SK-N-SH (cell line): ENCODE measurements around the gene MAPK6. TPM values are rescaled to one million over a fixed set of nuclear protein-coding genes. Genes with fewer than 3 reads are reported as not detected.
A peak's percentile ranks its signal among the peaks of the same experiment; 100 is the strongest.

Experiments
- CTCF ChIA-PET: fragments of 300-600, 350-600 bp; formaldehyde crosslinking; extraction: SDS; loops from one replicate; lab custom pipeline; 2021; lab: Yijun Ruan, JAX
- POLR2A ChIA-PET: fragments of 350-600 bp; sonication (Branson Sonifier 250); formaldehyde crosslinking; extraction: SDS; loops from one replicate; lab custom pipeline; 2020; ENCODE audit warnings: antibody characterized with exemption, inconsistent platforms; lab: Yijun Ruan, JAX
- DNase-seq: peaks from one replicate; pipeline ENCODE4 v3.0.0; 2012
- H2AFZ ChIP-seq: fragments of 200-600 bp; sonication (generic); 2 replicates; pipeline ENCODE4 v1.8.1; 2016; ENCODE audit warnings: antibody characterized with exemption, mild to moderate bottlenecking, low read depth
- H3F3A ChIP-seq: fragments of 200-600 bp; sonication (generic); replicated peaks from 2 replicates; pipeline ENCODE3; 2016; ENCODE audit warnings: antibody characterized with exemption, mild to moderate bottlenecking; ENCODE audit not compliant: insufficient read depth
- H3K27ac ChIP-seq, 2 experiments: fragments of 200-500 bp in 1 of 2; fragments of 200-600 bp in 1 of 2; sonication (Bioruptor generic) in 1 of 2; sonication (generic), shearing (Covaris generic) in 1 of 2; 2 replicates each; pipeline versions ENCODE4 v1.5.1 to v1.6.1; 2014 to 2016; ENCODE audit warnings: low read depth in 2 of 2, inconsistent platforms in 1 of 2, low read length in 1 of 2, mild to moderate bottlenecking in 1 of 2, mixed read lengths in 1 of 2
- H3K27me3 ChIP-seq: fragments of 200-600 bp; sonication (generic), shearing (Covaris generic); 2 replicates; pipeline ENCODE4 v1.6.1; 2016; ENCODE audit warnings: mixed run types; ENCODE audit not compliant: insufficient read depth
- H3K36me3 ChIP-seq, 2 experiments: fragments of 200-500 bp in 1 of 2; fragments of 200-600 bp in 1 of 2; sonication (Bioruptor generic) in 1 of 2; sonication (generic) in 1 of 2; replicated peaks in 1 of 2; 2 replicates each; pipeline versions ENCODE3 to v1.5.1; 2014 to 2016; ENCODE audit warnings: low read length in 1 of 2, mild to moderate bottlenecking in 1 of 2; ENCODE audit not compliant: insufficient read depth in 2 of 2, control insufficient read depth in 1 of 2
- H3K4me1 ChIP-seq, 2 experiments: fragments of 200-500 bp in 1 of 2; fragments of 200-600 bp in 1 of 2; sonication (Bioruptor generic) in 1 of 2; sonication (generic), shearing (Covaris generic) in 1 of 2; 2 replicates each; pipeline versions ENCODE4 v1.5.1 to v1.6.1; 2014 to 2016; ENCODE audit warnings: low read depth in 1 of 2, low read length in 1 of 2, mixed run types in 1 of 2; ENCODE audit not compliant: insufficient read depth in 2 of 2, control insufficient read depth in 1 of 2
- H3K4me2 ChIP-seq: fragments of 200-600 bp; sonication (generic), shearing (Covaris generic); 2 replicates; pipeline ENCODE4 v1.6.1; 2017; ENCODE audit warnings: mixed run types
- H3K4me3 ChIP-seq, 2 experiments: fragments of 200-500 bp in 1 of 2; fragments of 200-600 bp in 1 of 2; sonication (Bioruptor generic) in 1 of 2; sonication (generic), shearing (Covaris generic) in 1 of 2; 2 replicates each; pipeline versions ENCODE4 v1.5.1 to v1.8.1; 2014 to 2016; ENCODE audit warnings: low read depth in 2 of 2, inconsistent platforms in 1 of 2, low read length in 1 of 2, mild to moderate bottlenecking in 1 of 2, mixed read lengths in 1 of 2, moderate library complexity in 1 of 2
- H3K79me2 ChIP-seq: fragments of 200-600 bp; sonication (generic); 2 replicates; pipeline ENCODE4 v1.8.1; 2017; ENCODE audit warnings: mild to moderate bottlenecking; ENCODE audit not compliant: insufficient read depth
- H3K9ac ChIP-seq: fragments of 200-600 bp; sonication (generic); 2 replicates; pipeline ENCODE4 v1.6.1; 2017; ENCODE audit warnings: mixed run types
- H3K9me2 ChIP-seq: fragments of 200-600 bp; sonication (generic); 2 replicates; pipeline ENCODE4 v1.6.1; 2017; ENCODE audit warnings: mixed run types
- H3K9me3 ChIP-seq: fragments of 200-600 bp; sonication (generic); 2 replicates; pipeline ENCODE4 v1.6.1; 2017; ENCODE audit warnings: mixed run types, mild to moderate bottlenecking, moderate library complexity
- H4K20me1 ChIP-seq: fragments of 200-600 bp; sonication (generic); 2 replicates; pipeline ENCODE4 v1.6.1; 2017; ENCODE audit warnings: mild to moderate bottlenecking, mixed run types; ENCODE audit not compliant: insufficient read depth
- CHD2 ChIP-seq: fragments of 150-350 bp; IDR thresholded peaks from 2 replicates; pipeline ENCODE4 v1.6.1; 2018; ENCODE audit warnings: low read length; ENCODE audit not compliant: partially characterized antibody
- FOSL2 ChIP-seq: IDR thresholded peaks from 2 replicates; pipeline ENCODE4 v1.4.0; 2012; ENCODE audit warnings: low read depth, mild to moderate bottlenecking, moderate library complexity, borderline replicate concordance
- JUND ChIP-seq: IDR thresholded peaks from 2 replicates; pipeline ENCODE4 v1.4.0; 2012
- NFIC ChIP-seq: IDR thresholded peaks from 2 replicates; pipeline ENCODE4 v1.4.0; 2012; ENCODE audit warnings: borderline replicate concordance
- WGBS: methylation state at CpG from one replicate; pipeline ENCODE4 v1.1.6; 2017; ENCODE audit warnings: low lambda C conversion rate; 5-methylcytosine and 5-hydroxymethylcytosine counted together
- polyA plus RNA-seq, 3 experiments: library from polyadenylated mRNA; depleted of rRNA; stranded (reverse); fragments of >200 nt; gene quantifications; 2 replicates each; pipeline ENCODE4 v1.2.3, GENCODE V29; 2012
- TF ChIP-seq, protein P1 (sequence below): IDR thresholded peaks from 2 replicates; pipeline ENCODE4 v1.6.1; 2012; ENCODE audit warnings: mild to moderate bottlenecking, low read depth, low read length, moderate library complexity

MAPK6 gene
- polyA plus RNA-seq, 1 of the 3 experiments (the other 2 are of a cell fraction): 16.9 TPM

DNA sequence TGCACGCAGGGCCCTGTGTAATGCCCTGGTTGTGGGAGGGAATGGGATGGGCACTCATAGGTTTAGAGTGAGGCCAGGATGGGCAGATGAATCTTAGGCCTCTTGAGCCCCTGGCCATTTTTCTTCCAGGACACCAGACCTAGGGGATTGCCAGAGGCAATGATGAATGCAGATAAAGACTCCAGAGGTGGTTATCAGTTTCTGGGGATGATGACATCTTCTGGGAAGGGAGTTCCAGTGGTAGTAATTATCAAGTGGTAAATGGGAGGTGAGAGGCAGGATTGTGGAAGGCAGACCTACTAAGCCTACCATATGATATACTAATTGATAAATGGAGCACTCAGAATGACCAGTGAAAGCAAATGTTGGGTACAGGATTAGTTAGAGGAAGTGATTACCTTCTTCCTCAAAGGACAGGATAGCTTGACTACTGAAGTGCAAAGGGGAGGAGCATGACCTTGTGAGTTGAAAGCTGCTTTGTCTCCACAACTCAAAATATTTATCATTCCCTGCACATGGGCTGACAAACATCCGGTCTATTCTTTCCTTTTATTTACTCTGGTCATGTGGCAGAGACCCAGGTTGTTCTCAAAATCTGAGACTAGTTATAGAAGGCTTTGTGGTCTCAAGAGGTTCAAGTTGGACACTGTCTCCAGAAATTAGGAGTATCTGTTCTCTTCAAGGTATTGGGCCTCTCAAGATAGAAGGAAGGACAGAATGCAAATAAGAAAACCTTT is 10.2 kb upstream of the MAPK6 start:
- Histone ChIP-seq H3K36me3 (no peaks in the 10 kb centered on the region), H3K9me3 (no peaks in the 10 kb centered on the region), H3K27ac (no peak overlapping the region), H3K4me3 (no peak overlapping the region), H3K9me2 (no peaks in the 10 kb centered on the region), H2AFZ (no peak overlapping the region), H4K20me1 (no peaks in the 10 kb centered on the region), H3K4me2 (no peak overlapping the region), H3K79me2 (no peaks in the 10 kb centered on the region), H3F3A (peaks cover 9% of the 10 kb centered on the region), H3K27me3 (no peaks in the 10 kb centered on the region), H3K4me1 (peaks cover 0 to 4% of the 10 kb centered on the region in 2 experiments; a peak in 3 of 4 replicates), H3K9ac (no peak overlapping the region)
- TF ChIP-seq FOSL2 (no peak), CHD2 (no peak)
- WGBS: 93% methylated on average over 2 of the region's 2 CpGs
- POLR2A ChIA-PET: no interaction called here
- no peak for DNase-seq
- CTCF ChIA-PET: interaction anchor here (1.1 kb wide), 1 partner anchor 21 kb away, joined by 4 read pairs; no protein-coding TSS in a partner anchor

DNA sequence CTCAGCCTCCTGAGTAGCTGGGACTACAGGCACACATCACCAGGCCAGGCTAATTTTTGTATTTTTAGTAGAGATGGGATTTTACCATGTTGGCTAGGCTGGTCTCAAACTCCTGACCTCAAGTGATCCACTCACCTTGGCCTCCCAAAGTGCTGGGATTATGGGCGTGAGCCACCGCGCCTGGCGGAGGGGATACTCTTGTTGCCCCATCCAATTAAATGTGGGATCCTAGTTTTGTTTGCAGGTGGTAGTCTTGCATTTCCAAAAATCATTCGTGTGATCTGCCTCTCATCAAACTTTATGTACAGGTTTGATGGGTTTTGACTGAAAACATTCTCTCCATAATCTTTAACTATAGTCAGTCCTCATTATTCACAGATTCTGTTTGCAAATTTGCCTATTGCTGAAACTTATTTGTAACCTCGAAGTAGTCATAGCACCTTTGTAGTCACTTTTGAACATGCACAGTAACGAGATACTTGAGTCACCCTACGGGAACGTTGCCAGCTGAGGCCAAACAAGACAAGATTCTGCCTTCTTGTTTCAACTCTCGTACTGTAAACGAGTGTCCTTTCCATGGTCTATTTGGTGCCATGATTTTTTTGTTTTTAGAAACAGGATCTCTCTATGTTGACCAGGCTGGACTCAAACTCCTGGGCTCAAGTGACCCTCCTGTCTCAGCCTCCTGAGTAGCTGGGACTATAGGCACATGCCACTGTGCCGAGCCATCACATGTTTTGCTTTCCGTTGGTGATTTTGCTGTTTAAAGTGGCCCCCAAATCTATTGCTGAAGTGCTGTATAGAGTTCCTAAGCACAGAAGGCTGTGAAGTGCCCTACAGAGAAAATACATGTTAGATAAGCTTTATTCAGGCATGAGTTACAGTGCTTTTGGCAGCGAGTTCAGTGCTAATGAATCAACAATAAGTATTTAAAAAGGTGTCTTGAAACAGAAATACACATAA is 8.1 kb upstream of the MAPK6 start:
- H3K4me2 ChIP-seq: no peak overlapping the region

More for the DNA sequence above, 8.1 kb upstream of the MAPK6 start:
- Histone ChIP-seq H3K9ac (no peak overlapping the region; the same call in 1 of the 2 replicates), H3K4me3 (no peak overlapping the region), H3K79me2 (no peaks in the 10 kb centered on the region), H3K27me3 (no peaks in the 10 kb centered on the region), H3K4me1 (no peaks in the 10 kb centered on the region; a peak in 3 of 4 replicates), H3K27ac (peak overlapping the region in 1 of 2 experiments; percentile 40; a peak in 1 of 4 replicates), H3K9me3 (no peaks in the 10 kb centered on the region), H3F3A (peaks cover 9% of the 10 kb centered on the region), H4K20me1 (no peaks in the 10 kb centered on the region), H3K36me3 (no peaks in the 10 kb centered on the region), H3K9me2 (no peaks in the 10 kb centered on the region), H2AFZ (no peak overlapping the region)
- WGBS: 43% methylated on average over 10 of the region's 14 CpGs
- CTCF ChIA-PET: no interaction called here
- POLR2A ChIA-PET: no interaction called here
- TF ChIP-seq JUND (0 out of 2 replicates have a peak, but pooled peaks have one; percentile 10), NFIC (peak; percentile 32; the same call in 1 of the 2 replicates)
- TF ChIP-seq, protein P1, sequence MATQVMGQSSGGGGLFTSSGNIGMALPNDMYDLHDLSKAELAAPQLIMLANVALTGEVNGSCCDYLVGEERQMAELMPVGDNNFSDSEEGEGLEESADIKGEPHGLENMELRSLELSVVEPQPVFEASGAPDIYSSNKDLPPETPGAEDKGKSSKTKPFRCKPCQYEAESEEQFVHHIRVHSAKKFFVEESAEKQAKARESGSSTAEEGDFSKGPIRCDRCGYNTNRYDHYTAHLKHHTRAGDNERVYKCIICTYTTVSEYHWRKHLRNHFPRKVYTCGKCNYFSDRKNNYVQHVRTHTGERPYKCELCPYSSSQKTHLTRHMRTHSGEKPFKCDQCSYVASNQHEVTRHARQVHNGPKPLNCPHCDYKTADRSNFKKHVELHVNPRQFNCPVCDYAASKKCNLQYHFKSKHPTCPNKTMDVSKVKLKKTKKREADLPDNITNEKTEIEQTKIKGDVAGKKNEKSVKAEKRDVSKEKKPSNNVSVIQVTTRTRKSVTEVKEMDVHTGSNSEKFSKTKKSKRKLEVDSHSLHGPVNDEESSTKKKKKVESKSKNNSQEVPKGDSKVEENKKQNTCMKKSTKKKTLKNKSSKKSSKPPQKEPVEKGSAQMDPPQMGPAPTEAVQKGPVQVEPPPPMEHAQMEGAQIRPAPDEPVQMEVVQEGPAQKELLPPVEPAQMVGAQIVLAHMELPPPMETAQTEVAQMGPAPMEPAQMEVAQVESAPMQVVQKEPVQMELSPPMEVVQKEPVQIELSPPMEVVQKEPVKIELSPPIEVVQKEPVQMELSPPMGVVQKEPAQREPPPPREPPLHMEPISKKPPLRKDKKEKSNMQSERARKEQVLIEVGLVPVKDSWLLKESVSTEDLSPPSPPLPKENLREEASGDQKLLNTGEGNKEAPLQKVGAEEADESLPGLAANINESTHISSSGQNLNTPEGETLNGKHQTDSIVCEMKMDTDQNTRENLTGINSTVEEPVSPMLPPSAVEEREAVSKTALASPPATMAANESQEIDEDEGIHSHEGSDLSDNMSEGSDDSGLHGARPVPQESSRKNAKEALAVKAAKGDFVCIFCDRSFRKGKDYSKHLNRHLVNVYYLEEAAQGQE: no peak
- DNase-seq: no peak
